SK-N-SH (cell line): ENCODE results near the gene EPB41L4B. TPM values are rescaled to one million over a fixed set of nuclear protein-coding genes. Genes with fewer than 3 reads are reported as not detected.
A peak's percentile ranks its signal among the peaks of the same experiment; 100 is the strongest.

Experiments
- CTCF ChIA-PET: fragments of 300-600, 350-600 bp; formaldehyde crosslinking; extraction: SDS; loops from one replicate; lab custom pipeline; 2021; lab: Yijun Ruan, JAX
- POLR2A ChIA-PET: fragments of 350-600 bp; sonication (Branson Sonifier 250); formaldehyde crosslinking; extraction: SDS; loops from one replicate; lab custom pipeline; 2020; ENCODE audit warnings: antibody characterized with exemption, inconsistent platforms; lab: Yijun Ruan, JAX
- DNase-seq: peaks from one replicate; pipeline ENCODE4 v3.0.0; 2012
- H2AFZ ChIP-seq: fragments of 200-600 bp; sonication (generic); 2 replicates; pipeline ENCODE4 v1.8.1; 2016; ENCODE audit warnings: antibody characterized with exemption, mild to moderate bottlenecking, low read depth
- H3F3A ChIP-seq: fragments of 200-600 bp; sonication (generic); replicated peaks from 2 replicates; pipeline ENCODE3; 2016; ENCODE audit warnings: antibody characterized with exemption, mild to moderate bottlenecking; ENCODE audit not compliant: insufficient read depth
- H3K27ac ChIP-seq, 2 experiments: fragments of 200-500 bp in 1 of 2; fragments of 200-600 bp in 1 of 2; sonication (Bioruptor generic) in 1 of 2; sonication (generic), shearing (Covaris generic) in 1 of 2; 2 replicates each; pipeline versions ENCODE4 v1.5.1 to v1.6.1; 2014 to 2016; ENCODE audit warnings: low read depth in 2 of 2, inconsistent platforms in 1 of 2, low read length in 1 of 2, mild to moderate bottlenecking in 1 of 2, mixed read lengths in 1 of 2
- H3K27me3 ChIP-seq: fragments of 200-600 bp; sonication (generic), shearing (Covaris generic); 2 replicates; pipeline ENCODE4 v1.6.1; 2016; ENCODE audit warnings: mixed run types; ENCODE audit not compliant: insufficient read depth
- H3K36me3 ChIP-seq, 2 experiments: fragments of 200-500 bp in 1 of 2; fragments of 200-600 bp in 1 of 2; sonication (Bioruptor generic) in 1 of 2; sonication (generic) in 1 of 2; replicated peaks in 1 of 2; 2 replicates each; pipeline versions ENCODE3 to v1.5.1; 2014 to 2016; ENCODE audit warnings: low read length in 1 of 2, mild to moderate bottlenecking in 1 of 2; ENCODE audit not compliant: insufficient read depth in 2 of 2, control insufficient read depth in 1 of 2
- H3K4me1 ChIP-seq, 2 experiments: fragments of 200-500 bp in 1 of 2; fragments of 200-600 bp in 1 of 2; sonication (Bioruptor generic) in 1 of 2; sonication (generic), shearing (Covaris generic) in 1 of 2; 2 replicates each; pipeline versions ENCODE4 v1.5.1 to v1.6.1; 2014 to 2016; ENCODE audit warnings: low read depth in 1 of 2, low read length in 1 of 2, mixed run types in 1 of 2; ENCODE audit not compliant: insufficient read depth in 2 of 2, control insufficient read depth in 1 of 2
- H3K4me2 ChIP-seq: fragments of 200-600 bp; sonication (generic), shearing (Covaris generic); 2 replicates; pipeline ENCODE4 v1.6.1; 2017; ENCODE audit warnings: mixed run types
- H3K4me3 ChIP-seq, 2 experiments: fragments of 200-500 bp in 1 of 2; fragments of 200-600 bp in 1 of 2; sonication (Bioruptor generic) in 1 of 2; sonication (generic), shearing (Covaris generic) in 1 of 2; 2 replicates each; pipeline versions ENCODE4 v1.5.1 to v1.8.1; 2014 to 2016; ENCODE audit warnings: low read depth in 2 of 2, inconsistent platforms in 1 of 2, low read length in 1 of 2, mild to moderate bottlenecking in 1 of 2, mixed read lengths in 1 of 2, moderate library complexity in 1 of 2
- H3K79me2 ChIP-seq: fragments of 200-600 bp; sonication (generic); 2 replicates; pipeline ENCODE4 v1.8.1; 2017; ENCODE audit warnings: mild to moderate bottlenecking; ENCODE audit not compliant: insufficient read depth
- H3K9ac ChIP-seq: fragments of 200-600 bp; sonication (generic); 2 replicates; pipeline ENCODE4 v1.6.1; 2017; ENCODE audit warnings: mixed run types
- H3K9me2 ChIP-seq: fragments of 200-600 bp; sonication (generic); 2 replicates; pipeline ENCODE4 v1.6.1; 2017; ENCODE audit warnings: mixed run types
- H3K9me3 ChIP-seq: fragments of 200-600 bp; sonication (generic); 2 replicates; pipeline ENCODE4 v1.6.1; 2017; ENCODE audit warnings: mixed run types, mild to moderate bottlenecking, moderate library complexity
- H4K20me1 ChIP-seq: fragments of 200-600 bp; sonication (generic); 2 replicates; pipeline ENCODE4 v1.6.1; 2017; ENCODE audit warnings: mild to moderate bottlenecking, mixed run types; ENCODE audit not compliant: insufficient read depth
- CHD2 ChIP-seq: fragments of 150-350 bp; IDR thresholded peaks from 2 replicates; pipeline ENCODE4 v1.6.1; 2018; ENCODE audit warnings: low read length; ENCODE audit not compliant: partially characterized antibody
- FOSL2 ChIP-seq: IDR thresholded peaks from 2 replicates; pipeline ENCODE4 v1.4.0; 2012; ENCODE audit warnings: low read depth, mild to moderate bottlenecking, moderate library complexity, borderline replicate concordance
- FOXJ3 ChIP-seq: sonication (generic); formaldehyde crosslinking; IDR thresholded peaks from 2 replicates; pipeline ENCODE4 v1.5.1; 2020; ENCODE audit warnings: mild to moderate bottlenecking, missing genetic modification reagents
- MEF2A ChIP-seq: IDR thresholded peaks from 2 replicates; pipeline ENCODE4 v1.4.0; 2012; ENCODE audit warnings: low read depth, borderline replicate concordance
- NRF1 ChIP-seq: IDR thresholded peaks from 2 replicates; pipeline ENCODE4 v1.6.1; 2012; ENCODE audit warnings: low read depth, mild to moderate bottlenecking, low read length
- POLR2AphosphoS5 ChIP-seq: IDR thresholded peaks from 2 replicates; pipeline ENCODE4 v1.6.1; 2012; ENCODE audit warnings: low read depth, low read length
- YY1 ChIP-seq: IDR thresholded peaks from 2 replicates; pipeline ENCODE4 v1.4.0; 2012; ENCODE audit warnings: low read depth, mild to moderate bottlenecking
- ZBTB33 ChIP-seq: IDR thresholded peaks from 2 replicates; pipeline ENCODE4 v1.4.0; 2012; ENCODE audit warnings: low read depth, borderline replicate concordance
- WGBS: methylation state at CpG from one replicate; pipeline ENCODE4 v1.1.6; 2017; ENCODE audit warnings: low lambda C conversion rate; 5-methylcytosine and 5-hydroxymethylcytosine counted together
- polyA plus RNA-seq, 3 experiments: library from polyadenylated mRNA; depleted of rRNA; stranded (reverse); fragments of >200 nt; gene quantifications; 2 replicates each; pipeline ENCODE4 v1.2.3, GENCODE V29; 2012
- TF ChIP-seq, protein P1 (sequence below): fragments of 150-350 bp; IDR thresholded peaks from 2 replicates; pipeline ENCODE4 v1.6.1; 2017; ENCODE audit warnings: antibody characterized with exemption, low read length, low read depth, borderline replicate concordance
- TF ChIP-seq, protein P2 (sequence below): fragments of 200-600 bp; sonication (generic); IDR thresholded peaks from 2 replicates; pipeline ENCODE4 v1.6.1; 2017; ENCODE audit warnings: antibody characterized with exemption, mild to moderate bottlenecking, moderate library complexity

The EPB41L4B gene
- polyA plus RNA-seq, 1 of the 3 experiments (the other 2 are of a cell fraction), result 0.59 TPM

DNA sequence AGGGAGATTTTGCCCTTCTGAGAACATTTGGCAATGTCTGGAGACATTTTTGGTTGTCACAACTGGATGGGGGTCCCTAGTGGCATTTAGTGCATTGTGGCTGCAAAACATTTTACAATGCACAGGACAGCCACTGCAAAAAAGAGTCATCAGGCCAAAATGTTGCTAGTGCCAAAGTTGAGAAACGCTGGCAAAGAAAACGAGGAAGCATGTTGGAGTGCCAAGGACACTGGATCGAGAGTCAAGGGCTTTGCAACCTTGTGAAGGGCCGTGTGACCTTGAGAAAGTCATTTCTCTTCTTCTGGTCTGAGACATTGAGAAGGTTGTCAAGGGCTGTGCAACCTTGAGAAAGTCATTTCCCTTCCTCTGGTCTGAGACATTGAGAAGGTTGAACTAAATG lies 108.1 kb downstream of the EPB41L4B start:
- no peaks in the 10 kb centered on the region for H3F3A ChIP-seq
- no peaks in the 10 kb centered on the region for H3K4me1 ChIP-seq
- H3K27ac ChIP-seq, result no peak overlapping the region
- no peaks in the 10 kb centered on the region for H3K9me3 ChIP-seq
- WGBS, result 33% methylated on average over 4 of the region's 4 CpGs
- CTCF ChIA-PET, result no interaction called here
- no peaks in the 10 kb centered on the region for H3K9me2 ChIP-seq
- no peak overlapping the region for H2AFZ ChIP-seq
- no peaks in the 10 kb centered on the region for H3K79me2 ChIP-seq
- POLR2A ChIA-PET, result interaction anchor here (0.6 kb wide), 1 partner anchor 14 kb away, joined by 3 read pairs; no protein-coding TSS in a partner anchor
- H3K4me3 ChIP-seq, result no peak overlapping the region
- no peaks in the 10 kb centered on the region for H3K36me3 ChIP-seq
- no peak overlapping the region for H3K4me2 ChIP-seq
- no peak for DNase-seq
- no peaks in the 10 kb centered on the region; the same call in 1 of the 2 replicates for H3K27me3 ChIP-seq
- no peak overlapping the region for H3K9ac ChIP-seq
- H4K20me1 ChIP-seq, result no peaks in the 10 kb centered on the region
- TF ChIP-seq YY1 (no peak), ZBTB33 (no peak), FOSL2 (no peak), NRF1 (no peak), POLR2AphosphoS5 (no peak), FOXJ3 (CRISPR knock-in tag) (no peak)
- TF ChIP-seq, protein P1, sequence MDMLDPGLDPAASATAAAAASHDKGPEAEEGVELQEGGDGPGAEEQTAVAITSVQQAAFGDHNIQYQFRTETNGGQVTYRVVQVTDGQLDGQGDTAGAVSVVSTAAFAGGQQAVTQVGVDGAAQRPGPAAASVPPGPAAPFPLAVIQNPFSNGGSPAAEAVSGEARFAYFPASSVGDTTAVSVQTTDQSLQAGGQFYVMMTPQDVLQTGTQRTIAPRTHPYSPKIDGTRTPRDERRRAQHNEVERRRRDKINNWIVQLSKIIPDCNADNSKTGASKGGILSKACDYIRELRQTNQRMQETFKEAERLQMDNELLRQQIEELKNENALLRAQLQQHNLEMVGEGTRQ, result no peak

DNA sequence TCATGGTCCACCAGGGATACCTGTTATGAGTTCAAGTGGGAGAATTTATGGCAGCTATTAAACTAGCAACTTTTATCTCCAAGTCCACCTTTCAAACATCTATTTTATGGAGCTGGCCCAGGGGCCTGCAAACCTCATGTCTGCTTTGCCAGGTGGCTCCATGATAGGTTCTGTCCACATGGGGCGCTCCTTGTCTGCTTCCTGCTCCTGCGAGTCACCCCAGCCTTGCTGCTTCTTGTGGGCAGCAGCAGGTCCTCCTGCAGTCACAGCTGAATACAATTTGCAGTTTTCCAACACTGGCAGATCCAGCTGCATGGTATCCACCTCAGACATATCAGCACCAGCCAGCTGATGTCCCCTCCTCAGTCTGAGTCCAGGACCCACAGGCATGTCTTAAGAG lies 114.2 kb downstream of the EPB41L4B start:
- POLR2A ChIA-PET, result no interaction called here
- CTCF ChIA-PET, result no interaction called here
- H3F3A ChIP-seq, result no peaks in the 10 kb centered on the region
- no peaks in the 10 kb centered on the region for H3K9me2 ChIP-seq
- no peak for DNase-seq
- H2AFZ ChIP-seq, result no peak overlapping the region
- no peak overlapping the region for H3K27ac ChIP-seq
- no peaks in the 10 kb centered on the region for H3K36me3 ChIP-seq
- no peaks in the 10 kb centered on the region for H3K79me2 ChIP-seq
- no peaks in the 10 kb centered on the region; the same call in 1 of the 2 replicates for H3K27me3 ChIP-seq
- 50% methylated on average over 2 of the region's 2 CpGs for WGBS
- no peak overlapping the region for H3K4me2 ChIP-seq
- no peaks in the 10 kb centered on the region for H3K4me1 ChIP-seq
- H3K4me3 ChIP-seq, result no peak overlapping the region
- TF ChIP-seq CHD2 (no peak), MEF2A (no peak)
- TF ChIP-seq, protein P2, sequence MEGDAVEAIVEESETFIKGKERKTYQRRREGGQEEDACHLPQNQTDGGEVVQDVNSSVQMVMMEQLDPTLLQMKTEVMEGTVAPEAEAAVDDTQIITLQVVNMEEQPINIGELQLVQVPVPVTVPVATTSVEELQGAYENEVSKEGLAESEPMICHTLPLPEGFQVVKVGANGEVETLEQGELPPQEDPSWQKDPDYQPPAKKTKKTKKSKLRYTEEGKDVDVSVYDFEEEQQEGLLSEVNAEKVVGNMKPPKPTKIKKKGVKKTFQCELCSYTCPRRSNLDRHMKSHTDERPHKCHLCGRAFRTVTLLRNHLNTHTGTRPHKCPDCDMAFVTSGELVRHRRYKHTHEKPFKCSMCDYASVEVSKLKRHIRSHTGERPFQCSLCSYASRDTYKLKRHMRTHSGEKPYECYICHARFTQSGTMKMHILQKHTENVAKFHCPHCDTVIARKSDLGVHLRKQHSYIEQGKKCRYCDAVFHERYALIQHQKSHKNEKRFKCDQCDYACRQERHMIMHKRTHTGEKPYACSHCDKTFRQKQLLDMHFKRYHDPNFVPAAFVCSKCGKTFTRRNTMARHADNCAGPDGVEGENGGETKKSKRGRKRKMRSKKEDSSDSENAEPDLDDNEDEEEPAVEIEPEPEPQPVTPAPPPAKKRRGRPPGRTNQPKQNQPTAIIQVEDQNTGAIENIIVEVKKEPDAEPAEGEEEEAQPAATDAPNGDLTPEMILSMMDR, result peak; percentile 22; the same call in 1 of the 2 replicates
- H3K9me3 ChIP-seq, result no peaks in the 10 kb centered on the region
- H3K9ac ChIP-seq, result no peak overlapping the region
- H4K20me1 ChIP-seq, result no peaks in the 10 kb centered on the region
